Measurements from ENCODE around the gene TUBA1A.
"Not testable (repeated sequence)": the region's sequence is repeated elsewhere in the genome, so short reads cannot be mapped to it uniquely, and the experiment has no call there.

GRCh38 chr12:49193746-49194145 is 4.9 kb upstream of the TUBA1A start:
- not testable (repeated sequence) for TF ChIP-seq REST (tag by site-specific recombination; IDR thresholded peaks at IDR 0.05); ZNF488 (tag by site-specific recombination; IDR thresholded peaks at IDR 0.05); ZNF221 (tag by site-specific recombination; IDR thresholded peaks at IDR 0.05; ENCODE audit: borderline replicate concordance); KLF16 (tag by site-specific recombination; IDR thresholded peaks at IDR 0.05); ZNF571 (tag by site-specific recombination; IDR thresholded peaks at IDR 0.05); ZNF133 (tag by site-specific recombination; IDR thresholded peaks at IDR 0.05)
- TF ChIP-seq, protein P1, sequence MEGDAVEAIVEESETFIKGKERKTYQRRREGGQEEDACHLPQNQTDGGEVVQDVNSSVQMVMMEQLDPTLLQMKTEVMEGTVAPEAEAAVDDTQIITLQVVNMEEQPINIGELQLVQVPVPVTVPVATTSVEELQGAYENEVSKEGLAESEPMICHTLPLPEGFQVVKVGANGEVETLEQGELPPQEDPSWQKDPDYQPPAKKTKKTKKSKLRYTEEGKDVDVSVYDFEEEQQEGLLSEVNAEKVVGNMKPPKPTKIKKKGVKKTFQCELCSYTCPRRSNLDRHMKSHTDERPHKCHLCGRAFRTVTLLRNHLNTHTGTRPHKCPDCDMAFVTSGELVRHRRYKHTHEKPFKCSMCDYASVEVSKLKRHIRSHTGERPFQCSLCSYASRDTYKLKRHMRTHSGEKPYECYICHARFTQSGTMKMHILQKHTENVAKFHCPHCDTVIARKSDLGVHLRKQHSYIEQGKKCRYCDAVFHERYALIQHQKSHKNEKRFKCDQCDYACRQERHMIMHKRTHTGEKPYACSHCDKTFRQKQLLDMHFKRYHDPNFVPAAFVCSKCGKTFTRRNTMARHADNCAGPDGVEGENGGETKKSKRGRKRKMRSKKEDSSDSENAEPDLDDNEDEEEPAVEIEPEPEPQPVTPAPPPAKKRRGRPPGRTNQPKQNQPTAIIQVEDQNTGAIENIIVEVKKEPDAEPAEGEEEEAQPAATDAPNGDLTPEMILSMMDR (tag by site-specific recombination; IDR thresholded peaks at IDR 0.05): not testable (repeated sequence)
